ENCODE results near the gene MPP4.
A peak's percentile ranks its signal among the peaks of the same experiment; 100 is the strongest.

The MPP4 gene, protein sequence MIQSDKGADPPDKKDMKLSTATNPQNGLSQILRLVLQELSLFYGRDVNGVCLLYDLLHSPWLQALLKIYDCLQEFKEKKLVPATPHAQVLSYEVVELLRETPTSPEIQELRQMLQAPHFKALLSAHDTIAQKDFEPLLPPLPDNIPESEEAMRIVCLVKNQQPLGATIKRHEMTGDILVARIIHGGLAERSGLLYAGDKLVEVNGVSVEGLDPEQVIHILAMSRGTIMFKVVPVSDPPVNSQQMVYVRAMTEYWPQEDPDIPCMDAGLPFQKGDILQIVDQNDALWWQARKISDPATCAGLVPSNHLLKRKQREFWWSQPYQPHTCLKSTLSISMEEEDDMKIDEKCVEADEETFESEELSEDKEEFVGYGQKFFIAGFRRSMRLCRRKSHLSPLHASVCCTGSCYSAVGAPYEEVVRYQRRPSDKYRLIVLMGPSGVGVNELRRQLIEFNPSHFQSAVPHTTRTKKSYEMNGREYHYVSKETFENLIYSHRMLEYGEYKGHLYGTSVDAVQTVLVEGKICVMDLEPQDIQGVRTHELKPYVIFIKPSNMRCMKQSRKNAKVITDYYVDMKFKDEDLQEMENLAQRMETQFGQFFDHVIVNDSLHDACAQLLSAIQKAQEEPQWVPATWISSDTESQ

DNA sequence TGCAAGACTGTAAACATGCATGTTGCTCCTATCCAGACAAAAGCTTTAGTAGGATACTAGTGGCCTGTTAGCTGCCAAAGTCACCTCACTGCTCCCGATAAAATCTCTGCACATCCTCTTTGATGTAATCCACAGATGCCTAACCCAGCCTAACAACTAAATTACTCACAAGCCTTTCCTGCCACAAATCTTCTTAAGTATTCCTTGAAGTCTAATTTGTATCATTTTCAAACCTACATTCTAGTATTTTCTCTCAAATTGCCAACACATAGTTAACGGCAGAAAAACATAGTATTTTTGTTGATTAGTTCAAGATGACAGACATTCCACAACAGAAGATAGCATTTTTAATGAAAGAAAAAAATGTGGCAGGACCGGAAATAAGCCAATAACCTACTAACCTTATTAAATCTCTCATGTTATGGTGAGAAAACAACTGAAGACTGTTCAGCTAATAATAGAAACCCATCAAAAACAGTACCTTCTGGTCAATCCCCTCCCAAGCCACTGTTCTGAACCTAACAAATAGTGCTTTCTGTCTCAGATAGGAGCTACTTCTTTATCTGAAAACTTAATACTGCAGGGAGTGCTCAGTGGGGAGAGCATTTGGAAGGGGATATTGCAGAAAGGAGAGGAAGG is at the start of gene MPP4:
Gene MPP4 (minus strand): TSS at position 57 of the 639 bp plus-strand sequence. CDS start 4,690 bp downstream, outside the sequence.
- DNase-seq (ENCODE audit: low read depth), result no peak

DNA sequence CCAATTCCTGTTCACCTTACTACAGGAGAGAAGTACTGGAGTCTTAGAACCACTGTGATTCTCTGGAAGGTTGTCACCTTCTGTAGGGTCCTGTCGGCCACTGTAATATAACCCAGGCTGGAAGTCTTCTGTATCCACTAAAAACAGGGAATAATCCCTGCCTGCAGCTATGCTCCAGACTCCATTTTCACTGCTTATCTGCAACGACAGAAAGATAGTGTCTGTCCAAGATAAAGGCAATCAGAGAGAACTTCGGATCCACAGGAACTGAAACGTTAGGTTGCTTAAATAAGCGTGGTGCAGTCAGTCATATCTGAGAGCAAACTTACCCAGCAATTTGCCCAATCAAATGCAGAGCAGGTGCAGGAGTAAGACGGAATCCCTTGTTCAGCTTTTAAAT is 48.1 kb upstream of the MPP4 start:
- DNase-seq (ENCODE audit: low read depth), result peak; percentile 40

DNA sequence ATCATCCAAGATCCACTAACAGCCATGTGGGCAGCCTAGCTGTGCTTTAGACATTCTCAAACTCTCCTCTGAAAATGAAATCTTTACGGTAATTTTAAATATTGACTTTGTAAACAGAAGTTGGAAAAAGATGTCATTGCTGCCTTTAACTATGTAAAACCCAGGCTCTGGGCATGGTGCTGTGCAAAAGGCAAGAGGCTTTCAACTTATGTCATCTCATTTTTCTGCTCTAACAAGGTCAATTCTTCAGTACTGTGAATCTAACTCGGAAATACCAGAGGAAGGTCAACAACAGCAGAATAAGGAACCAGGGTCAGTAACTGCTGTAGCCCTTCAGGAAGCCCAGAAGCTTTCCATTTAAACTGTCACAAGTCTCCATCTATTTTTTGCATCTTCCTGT is 37.0 kb upstream of the MPP4 start:
- no peak for DNase-seq (ENCODE audit: low read depth)

DNA sequence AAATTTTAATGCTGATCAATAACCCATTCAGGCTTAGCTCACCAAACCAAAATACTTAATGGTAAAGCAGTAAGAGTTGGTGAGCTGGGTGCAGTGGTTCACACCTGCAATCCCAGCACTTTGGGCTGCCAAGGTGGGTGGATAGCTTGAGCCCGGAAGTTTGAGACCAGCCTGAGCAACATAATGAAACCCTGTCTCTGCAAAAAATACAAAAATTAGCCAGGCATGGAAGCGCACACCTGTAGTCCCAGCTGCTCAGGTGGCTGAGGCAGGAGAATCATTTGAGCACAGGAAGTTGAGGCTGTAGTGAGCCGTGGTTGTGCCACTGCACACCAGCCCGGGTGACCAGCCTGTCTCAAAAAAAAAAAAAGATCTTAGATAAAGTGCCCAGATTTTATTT is 35.7 kb upstream of the MPP4 start:
- DNase-seq (ENCODE audit: low read depth), result no peak

DNA sequence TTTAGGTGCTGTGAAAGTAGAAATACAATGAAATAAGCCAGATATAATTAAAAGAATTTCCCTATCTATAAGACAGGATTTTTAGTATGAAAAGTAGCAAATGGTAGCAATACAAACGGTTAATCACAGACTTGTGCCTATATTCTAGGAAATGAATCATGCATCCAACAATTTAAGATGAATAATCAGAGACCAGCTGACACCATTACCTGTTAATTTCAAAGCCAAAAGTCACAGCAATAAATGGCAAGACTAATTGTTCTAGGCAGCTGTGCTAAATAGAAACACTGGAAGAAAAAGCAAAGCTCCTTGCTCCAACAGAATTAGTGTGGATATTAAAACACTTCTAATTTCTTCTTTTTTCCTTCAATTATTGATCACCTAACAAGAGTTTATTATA is 35.1 kb upstream of the MPP4 start:
- no peak for DNase-seq (ENCODE audit: low read depth)

DNA sequence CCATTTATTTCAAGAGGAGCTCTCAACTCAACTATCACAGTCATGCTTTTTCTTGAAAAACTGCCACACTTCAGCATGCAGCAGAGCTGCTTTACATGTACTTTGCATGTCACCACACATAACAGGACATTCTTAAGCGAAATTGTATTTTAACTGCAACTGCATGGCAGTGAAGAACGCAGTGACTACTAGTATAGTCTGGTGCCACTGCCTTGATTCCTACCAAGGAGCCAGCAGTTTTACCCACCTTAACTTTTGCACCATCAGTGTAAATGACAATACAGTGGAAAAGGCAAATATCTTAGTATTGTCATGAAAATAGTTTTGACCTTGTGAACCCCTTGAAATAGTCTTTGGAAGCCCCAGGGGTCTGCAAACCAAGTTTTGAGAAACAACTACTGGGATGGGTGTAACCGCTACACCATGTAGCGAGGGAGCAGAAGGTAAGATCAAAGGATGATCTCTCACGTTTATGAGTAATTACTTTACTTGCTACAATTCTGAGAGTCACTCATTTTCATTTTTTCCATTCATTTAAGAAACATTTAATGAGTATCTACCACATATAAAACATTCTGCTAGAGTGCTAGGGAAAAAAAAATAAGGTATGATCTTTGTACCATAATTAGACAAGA is 32.3 kb upstream of the MPP4 start:
- DNase-seq (ENCODE audit: low read depth), result no peak

DNA sequence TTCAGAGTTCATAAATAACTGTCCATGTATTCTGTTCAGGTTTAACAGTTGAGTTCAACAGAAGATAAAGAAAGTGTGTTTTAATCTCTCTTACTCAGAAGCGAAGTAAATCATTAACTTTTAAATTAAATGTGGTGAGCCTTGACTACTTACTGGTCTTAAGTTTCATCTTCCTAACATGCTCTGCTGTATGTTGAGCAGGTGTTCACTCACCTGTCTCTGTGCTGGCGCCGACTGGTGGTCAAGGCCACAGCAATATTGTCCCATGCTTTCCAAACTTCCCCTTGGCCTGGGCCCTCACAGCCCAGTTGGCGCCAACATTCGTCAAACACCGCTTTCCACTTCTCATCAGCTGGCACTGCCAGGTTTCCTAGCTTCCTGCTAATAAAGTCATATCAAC is 17.0 kb upstream of the MPP4 start:
- no peak for DNase-seq (ENCODE audit: low read depth)

DNA sequence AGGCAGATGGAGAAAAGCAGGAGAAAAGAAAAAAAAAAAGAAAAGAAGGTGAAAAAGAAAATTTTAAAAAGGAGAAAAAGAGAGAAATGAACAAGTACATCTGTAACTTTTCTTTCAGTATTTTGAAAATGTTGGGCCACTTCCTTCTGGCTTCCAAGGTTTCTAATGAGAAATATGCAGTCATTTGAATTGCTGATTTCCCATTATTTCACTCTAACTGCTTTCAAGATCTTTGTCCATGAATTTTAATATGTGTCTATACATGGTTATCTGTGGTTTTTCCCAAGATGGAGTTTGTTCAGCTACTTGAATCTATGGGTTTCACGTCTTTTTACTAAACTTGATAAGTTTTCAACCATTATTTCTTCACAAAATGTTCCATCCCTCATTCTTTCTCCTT is 14.3 kb upstream of the MPP4 start:
- no peak for DNase-seq (ENCODE audit: low read depth)

DNA sequence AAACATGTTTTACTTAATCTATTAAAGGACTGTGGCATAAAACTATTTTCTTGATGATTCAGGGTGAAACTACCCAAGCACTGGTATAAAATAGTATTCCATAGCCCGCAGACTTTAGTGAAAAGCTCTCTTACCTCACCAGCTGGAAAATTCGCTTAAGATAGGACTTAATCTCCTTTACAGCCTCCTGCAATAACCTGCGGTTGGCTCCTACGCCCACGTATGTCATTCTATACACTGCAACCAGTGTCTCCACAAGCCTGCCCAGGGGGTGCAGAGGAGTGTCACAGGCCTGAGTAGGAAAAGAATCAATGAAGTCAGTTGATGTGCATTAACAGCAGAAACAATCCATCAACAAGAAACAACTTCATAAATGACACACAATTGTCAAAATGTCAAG is 11.3 kb upstream of the MPP4 start:
- no peak for DNase-seq (ENCODE audit: low read depth)

DNA sequence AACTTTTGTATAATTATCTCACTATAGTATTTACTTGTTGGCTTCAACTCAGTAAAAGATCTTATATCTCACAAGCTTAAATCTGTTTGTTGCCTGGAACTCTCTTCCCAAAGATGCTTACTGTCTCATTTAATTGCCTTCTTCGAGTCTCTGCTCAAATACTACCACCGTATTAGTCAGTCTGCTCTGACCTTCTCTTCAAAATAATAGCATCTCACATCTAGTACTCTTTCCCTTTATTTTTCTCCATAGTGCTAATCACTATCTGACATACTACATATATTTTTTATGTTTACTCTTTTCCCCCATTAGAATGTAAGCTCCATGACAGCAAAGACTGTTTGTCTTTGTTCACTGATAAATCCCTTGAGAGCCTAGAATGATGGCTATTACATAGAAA is 10.6 kb upstream of the MPP4 start:
- no peak for DNase-seq (ENCODE audit: low read depth)

DNA sequence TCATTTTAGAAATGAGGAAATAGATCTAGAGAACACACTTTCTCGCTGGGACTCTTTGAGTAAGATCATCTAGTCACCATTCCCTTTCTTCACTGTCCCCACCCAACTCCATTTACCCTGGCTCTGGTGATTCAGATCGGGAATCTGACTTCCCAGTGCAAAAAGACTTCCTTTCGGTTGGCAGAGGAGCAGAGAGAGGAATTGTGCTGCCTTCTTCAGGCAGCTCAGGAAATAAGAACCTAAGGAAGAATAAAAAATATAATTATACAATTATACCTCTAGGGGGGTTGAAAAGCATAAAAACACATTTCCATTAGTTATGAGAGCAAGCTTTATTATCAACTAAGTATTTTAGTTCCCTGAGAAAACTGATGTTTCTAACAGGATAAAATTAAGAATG is 9.3 kb upstream of the MPP4 start:
- DNase-seq (ENCODE audit: low read depth), result no peak

DNA sequence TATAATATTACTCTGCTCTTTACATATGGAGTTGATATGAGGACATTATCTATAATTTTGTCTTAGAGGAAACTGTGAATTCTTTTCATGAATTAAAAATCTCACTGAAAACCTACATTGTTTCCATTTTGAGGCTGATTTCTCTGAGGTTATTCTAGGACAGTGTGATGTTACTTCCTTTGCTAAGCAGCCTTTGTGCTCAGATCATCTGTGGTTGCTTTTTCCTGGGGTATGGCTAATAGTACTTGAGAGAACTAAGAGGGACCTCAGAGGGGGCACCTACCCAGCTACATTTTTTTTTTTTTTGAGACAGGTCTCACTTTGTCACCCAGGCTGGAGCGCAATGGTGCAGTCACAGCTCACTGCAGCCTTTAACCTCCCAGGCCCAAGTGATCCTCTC is 8.7 kb upstream of the MPP4 start:
- no peak for DNase-seq (ENCODE audit: low read depth)

DNA sequence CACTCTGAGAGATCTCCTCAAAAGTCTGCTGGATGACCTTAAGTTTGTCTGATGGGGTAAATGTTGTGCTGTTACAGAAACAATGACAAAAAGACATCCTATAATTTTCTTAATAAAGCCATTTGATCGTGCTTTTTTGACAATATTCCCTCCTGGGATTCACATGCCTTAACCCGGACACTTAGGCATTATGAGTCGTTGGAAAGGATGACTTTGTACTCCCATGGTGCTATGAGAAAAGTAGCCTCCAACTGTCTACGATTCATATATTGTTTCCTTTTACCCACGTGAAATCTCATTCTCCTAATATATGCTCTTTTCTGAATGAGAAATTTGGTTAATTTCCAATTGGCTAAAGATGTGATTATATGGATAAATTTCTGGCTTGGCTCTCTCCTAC is 6.1 kb upstream of the MPP4 start:
- no peak for DNase-seq (ENCODE audit: low read depth)

DNA sequence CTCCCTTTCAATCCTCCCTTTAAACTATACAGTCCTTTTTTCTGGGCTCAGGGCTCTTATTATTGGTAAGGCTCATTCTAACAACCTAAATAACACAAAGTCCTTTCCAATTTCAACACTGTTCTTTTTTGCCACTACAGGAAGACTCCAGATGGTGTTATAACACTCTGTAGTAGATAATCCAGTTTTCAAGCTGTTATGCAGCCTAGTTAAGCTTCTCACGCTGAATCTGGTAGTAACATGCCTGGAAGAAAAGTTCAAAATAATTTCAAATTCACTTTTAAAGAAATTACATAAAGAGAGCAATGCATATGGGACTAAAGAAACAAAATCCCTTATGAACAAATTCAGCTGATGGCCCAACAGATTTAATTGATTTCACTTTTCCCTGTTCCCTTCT is 3.2 kb upstream of the MPP4 start:
- DNase-seq (ENCODE audit: low read depth), result no peak

DNA sequence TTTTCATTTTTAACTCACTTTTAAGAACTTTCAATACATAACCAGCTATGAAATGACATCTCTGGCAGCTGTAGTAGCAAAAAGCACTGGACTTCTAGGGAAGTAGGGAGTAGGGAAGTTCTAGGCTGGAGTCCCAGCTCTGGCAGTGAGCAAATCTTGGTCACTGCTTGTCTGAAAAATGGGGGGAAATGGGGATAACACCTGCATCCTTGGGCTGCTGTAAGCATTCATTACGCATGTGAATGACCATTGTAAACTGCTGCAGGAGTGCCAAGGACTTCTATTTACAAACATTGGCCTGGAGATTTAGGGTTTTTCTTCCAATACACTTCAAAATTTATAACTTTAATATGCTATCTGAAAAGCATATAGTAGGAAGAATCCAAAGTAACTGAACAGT is 972 bp upstream of the MPP4 start:
- no peak for DNase-seq (ENCODE audit: low read depth)

DNA sequence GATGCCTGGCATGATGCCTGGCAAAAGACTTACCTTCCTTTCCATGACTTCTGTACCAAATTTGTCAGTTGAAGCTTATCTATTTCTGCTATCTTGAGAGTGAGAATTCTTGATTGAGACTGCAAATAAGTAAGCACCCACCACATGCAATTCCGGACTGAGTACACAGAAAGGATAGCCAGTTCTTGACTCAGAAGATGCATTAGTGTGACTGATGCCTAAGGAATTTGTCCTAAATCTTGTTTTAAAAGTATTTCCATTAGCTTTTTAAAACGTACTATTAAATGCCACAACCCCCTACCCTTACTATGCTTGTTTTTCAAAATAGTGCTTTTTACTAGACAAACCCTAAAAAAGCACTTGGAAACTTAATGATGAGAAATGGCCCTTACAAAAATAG is 545 bp downstream of the MPP4 start:
- DNase-seq (ENCODE audit: low read depth), result no peak

DNA sequence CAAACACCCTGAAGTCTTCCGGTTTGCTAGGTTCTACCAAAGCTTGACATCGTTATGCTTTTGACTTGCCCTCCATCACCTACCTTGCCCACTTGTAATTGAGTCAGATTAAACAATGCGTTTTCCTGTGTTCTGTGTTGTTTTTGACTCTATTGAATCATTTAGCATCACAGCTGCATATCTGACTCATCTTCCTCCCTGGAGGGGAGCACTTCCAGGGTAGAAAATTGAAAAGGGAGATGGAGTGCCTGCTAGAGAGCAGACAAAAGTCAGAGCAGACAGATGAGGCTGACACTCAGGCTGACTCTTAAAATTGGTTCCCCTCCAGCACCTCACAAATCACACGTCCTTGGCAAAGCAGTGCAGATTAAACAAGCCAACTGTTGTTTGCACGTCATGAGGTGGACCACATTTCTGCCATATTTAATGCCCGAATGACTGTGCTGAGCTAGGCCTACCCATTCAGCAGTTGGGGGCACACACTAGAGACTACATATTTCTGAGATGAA is 2.2 kb downstream of the MPP4 start:
- no peak for DNase-seq (ENCODE audit: low read depth)

DNA sequence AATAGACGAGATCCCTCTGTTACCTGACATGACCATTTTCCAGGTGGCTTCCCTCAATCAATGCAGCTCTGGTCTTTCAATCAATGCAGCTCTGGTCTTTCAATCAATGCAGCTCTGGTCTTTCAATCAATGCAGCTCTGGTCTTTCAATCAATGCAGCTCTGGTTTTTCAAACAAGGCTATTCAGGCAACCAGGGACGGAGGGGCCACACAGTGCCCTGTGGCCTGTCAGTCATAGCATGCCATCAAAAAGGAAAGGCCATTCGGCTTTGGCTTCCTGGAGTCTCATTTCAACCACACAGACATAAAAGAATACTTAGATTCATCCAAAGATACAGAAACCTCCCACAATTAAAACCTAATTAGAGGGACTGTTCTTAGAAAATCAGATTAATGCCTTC is 13.3 kb downstream of the MPP4 start:
- no peak for DNase-seq (ENCODE audit: low read depth)

DNA sequence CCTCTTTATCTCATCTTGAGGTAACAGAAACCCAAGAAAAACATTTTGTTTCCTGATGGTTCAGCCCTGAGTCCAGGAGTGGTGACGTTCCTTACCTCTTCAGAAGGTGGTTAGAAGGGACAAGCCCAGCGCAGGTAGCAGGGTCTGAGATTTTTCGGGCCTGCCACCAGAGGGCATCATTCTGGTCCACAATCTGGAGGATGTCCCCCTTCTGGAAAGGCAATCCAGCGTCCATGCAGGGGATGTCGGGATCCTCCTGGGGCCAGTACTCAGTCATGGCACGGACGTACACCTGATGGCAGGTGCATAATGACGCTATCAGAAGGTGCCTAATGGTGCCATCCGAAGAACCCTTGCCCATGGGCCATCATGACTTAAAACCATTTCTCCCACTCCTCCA is 17.7 kb downstream of the MPP4 start:
- DNase-seq (ENCODE audit: low read depth), result no peak

DNA sequence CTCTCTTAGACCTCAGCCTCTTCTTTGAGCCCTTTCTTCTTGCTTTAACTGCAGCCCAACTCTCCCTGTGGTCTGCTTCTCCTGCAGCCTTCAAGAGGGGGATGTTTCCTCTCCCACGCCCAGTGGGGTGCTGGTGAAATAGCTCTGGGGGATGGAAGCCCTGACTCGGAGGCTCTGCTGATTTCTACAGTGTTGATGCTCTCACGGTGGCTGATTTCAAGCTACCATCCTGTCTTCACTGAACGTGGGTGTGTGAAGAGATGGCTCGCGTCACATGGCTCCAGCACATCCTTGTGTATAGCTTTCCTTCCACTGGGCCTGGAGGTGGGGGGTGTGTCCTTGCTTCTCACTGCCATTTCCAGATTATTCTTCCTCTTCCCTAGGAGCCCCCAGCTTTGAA is 20.0 kb downstream of the MPP4 start:
- DNase-seq (ENCODE audit: low read depth), result no peak

DNA sequence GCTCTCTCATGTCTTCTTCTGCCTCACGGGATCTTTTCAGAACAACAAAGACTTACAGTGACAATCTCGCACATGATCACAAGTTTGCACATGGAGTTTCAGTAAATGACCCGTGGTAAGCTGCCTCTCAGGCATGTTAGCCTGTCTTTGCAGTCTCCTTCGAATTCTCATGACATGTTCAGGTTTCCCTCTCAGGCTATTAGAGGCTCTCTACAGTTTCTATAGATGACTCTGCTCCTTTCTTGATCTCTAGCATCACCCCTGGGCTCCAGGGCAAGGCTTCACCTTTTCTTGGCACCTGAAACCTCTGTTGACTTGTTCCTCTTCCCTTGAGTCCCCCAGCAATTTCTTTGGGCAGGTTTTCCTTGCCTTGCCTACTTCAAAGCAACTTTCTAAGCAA is 23.0 kb downstream of the MPP4 start:
- no peak for DNase-seq (ENCODE audit: low read depth)

DNA sequence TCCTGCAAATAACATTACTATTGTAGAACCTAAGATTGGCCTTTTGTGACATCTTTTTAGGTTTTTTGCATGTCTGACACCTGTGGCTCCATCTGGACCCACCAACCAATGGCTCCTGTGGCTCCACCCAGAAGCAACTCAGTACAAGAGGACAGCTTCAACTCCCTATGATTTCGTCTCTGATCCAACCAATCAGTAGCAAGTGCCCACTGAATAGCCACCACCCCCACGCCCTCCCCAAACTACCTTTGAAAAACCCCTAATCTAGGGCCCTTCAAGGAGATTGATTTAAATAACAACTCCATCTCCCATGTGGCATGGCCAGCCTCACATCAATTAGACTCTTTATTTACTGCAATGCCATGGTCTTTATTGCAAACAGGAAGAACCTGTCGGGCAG is 23.6 kb downstream of the MPP4 start:
- DNase-seq (ENCODE audit: low read depth), result no peak

DNA sequence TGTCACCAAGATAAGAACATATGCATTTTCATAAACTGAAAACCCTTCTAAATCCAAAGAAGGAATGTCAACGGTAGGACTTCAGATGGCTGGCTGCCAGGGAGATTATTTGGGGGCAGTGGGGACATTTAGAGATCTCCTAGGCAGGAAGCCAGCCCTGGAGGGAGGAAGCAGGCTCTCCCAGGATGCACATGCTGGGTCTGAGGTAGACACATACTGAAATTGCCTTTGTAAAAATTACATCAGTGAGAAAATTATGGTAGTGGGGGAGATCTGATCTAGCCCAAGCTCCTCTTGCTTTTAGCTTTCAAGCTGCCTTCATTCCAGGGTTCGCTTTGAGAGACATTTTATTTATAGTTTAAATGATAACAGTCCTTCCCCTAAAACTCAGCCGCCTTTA is 24.1 kb downstream of the MPP4 start:
- DNase-seq (ENCODE audit: low read depth), result no peak
